Osteocyte (in vitro differentiated cells): ENCODE data around the gene POLR3GL. TPM values are rescaled to one million over a fixed set of nuclear protein-coding genes. Genes with fewer than 3 reads are reported as not detected.

Experiments
- DNase-seq: peaks from one replicate; pipeline ENCODE4 v3.0.0; 2021; ENCODE audit warnings: mixed read lengths; ENCODE audit not compliant: unreplicated experiment; ENCODE audit errors: extremely low spot score
- H3K27ac Mint-ChIP-seq: one replicate; pipeline ENCODE4 v1.8.0; 2021; ENCODE audit warnings: mild to moderate bottlenecking, mixed read lengths; ENCODE audit not compliant: unreplicated experiment
- H3K27me3 Mint-ChIP-seq: one replicate; pipeline ENCODE4 v1.8.0; 2021; ENCODE audit warnings: mixed read lengths; ENCODE audit not compliant: unreplicated experiment
- H3K36me3 Mint-ChIP-seq: one replicate; pipeline ENCODE4 v1.8.0; 2021; ENCODE audit warnings: mixed read lengths; ENCODE audit not compliant: unreplicated experiment
- H3K4me1 Mint-ChIP-seq: one replicate; pipeline ENCODE4 v1.8.0; 2021; ENCODE audit warnings: mixed read lengths; ENCODE audit not compliant: unreplicated experiment
- H3K4me3 Mint-ChIP-seq: one replicate; pipeline ENCODE4 v1.8.0; 2021; ENCODE audit warnings: mild to moderate bottlenecking, moderate library complexity, mixed read lengths; ENCODE audit not compliant: unreplicated experiment
- H3K9me3 Mint-ChIP-seq: one replicate; pipeline ENCODE4 v1.8.0; 2021; ENCODE audit warnings: mixed read lengths; ENCODE audit not compliant: unreplicated experiment
- total RNA-seq: library from RNA; stranded (reverse); gene quantifications from 2 replicates; pipeline ENCODE4 v1.2.1, GENCODE V29; 2021
- TF ChIP-seq, protein P1 (sequence below): fragments of 200-600 bp; sonication (generic); IDR thresholded peaks from 2 replicates; pipeline ENCODE4 v1.5.0; 2021; ENCODE audit warnings: antibody characterized with exemption, mild to moderate bottlenecking, moderate library complexity

POLR3GL gene
- total RNA-seq, 1 donor from 2014 or later, result 22.4 TPM

GRCh38 chr1:145972580-145972979 is 8.1 kb downstream of the POLR3GL start:
- peaks cover 2% of the 10 kb centered on the region for H3K9me3 Mint-ChIP-seq
- TF ChIP-seq, protein P1, sequence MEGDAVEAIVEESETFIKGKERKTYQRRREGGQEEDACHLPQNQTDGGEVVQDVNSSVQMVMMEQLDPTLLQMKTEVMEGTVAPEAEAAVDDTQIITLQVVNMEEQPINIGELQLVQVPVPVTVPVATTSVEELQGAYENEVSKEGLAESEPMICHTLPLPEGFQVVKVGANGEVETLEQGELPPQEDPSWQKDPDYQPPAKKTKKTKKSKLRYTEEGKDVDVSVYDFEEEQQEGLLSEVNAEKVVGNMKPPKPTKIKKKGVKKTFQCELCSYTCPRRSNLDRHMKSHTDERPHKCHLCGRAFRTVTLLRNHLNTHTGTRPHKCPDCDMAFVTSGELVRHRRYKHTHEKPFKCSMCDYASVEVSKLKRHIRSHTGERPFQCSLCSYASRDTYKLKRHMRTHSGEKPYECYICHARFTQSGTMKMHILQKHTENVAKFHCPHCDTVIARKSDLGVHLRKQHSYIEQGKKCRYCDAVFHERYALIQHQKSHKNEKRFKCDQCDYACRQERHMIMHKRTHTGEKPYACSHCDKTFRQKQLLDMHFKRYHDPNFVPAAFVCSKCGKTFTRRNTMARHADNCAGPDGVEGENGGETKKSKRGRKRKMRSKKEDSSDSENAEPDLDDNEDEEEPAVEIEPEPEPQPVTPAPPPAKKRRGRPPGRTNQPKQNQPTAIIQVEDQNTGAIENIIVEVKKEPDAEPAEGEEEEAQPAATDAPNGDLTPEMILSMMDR, result no peak
- H3K4me3 Mint-ChIP-seq, result no peak overlapping the region
- no peak for DNase-seq
- H3K27me3 Mint-ChIP-seq, result no peaks in the 10 kb centered on the region
- H3K27ac Mint-ChIP-seq, result no peak overlapping the region
- peaks cover 12% of the 10 kb centered on the region for H3K4me1 Mint-ChIP-seq
- peaks cover 6% of the 10 kb centered on the region for H3K36me3 Mint-ChIP-seq

GRCh38 chr1:145974721-145975120 is 10.2 kb downstream of the POLR3GL start:
- Mint-ChIP-seq H3K4me1 (peaks cover 10% of the 10 kb centered on the region), H3K36me3 (peaks cover 2% of the 10 kb centered on the region), H3K4me3 (no peak overlapping the region), H3K27ac (no peak overlapping the region), H3K9me3 (no peaks in the 10 kb centered on the region), H3K27me3 (no peaks in the 10 kb centered on the region)
- TF ChIP-seq, protein P1, result no peak
- DNase-seq, result no peak

GRCh38 chr1:145975216-145975615 is 10.7 kb downstream of the POLR3GL start:
- no peak for DNase-seq
- Mint-ChIP-seq H3K27me3 (no peaks in the 10 kb centered on the region), H3K9me3 (no peaks in the 10 kb centered on the region), H3K27ac (no peak overlapping the region), H3K36me3 (peaks cover 2% of the 10 kb centered on the region), H3K4me1 (peaks cover 10% of the 10 kb centered on the region), H3K4me3 (no peak overlapping the region)
- TF ChIP-seq, protein P1, result no peak

GRCh38 chr1:145977016-145977415 is 12.5 kb downstream of the POLR3GL start:
- no peak overlapping the region for H3K27ac Mint-ChIP-seq
- H3K4me3 Mint-ChIP-seq, result no peak overlapping the region
- H3K36me3 Mint-ChIP-seq, result no peaks in the 10 kb centered on the region
- H3K9me3 Mint-ChIP-seq, result no peaks in the 10 kb centered on the region
- no peaks in the 10 kb centered on the region for H3K27me3 Mint-ChIP-seq
- TF ChIP-seq, protein P1, result no peak
- no peak for DNase-seq
- peaks cover 10% of the 10 kb centered on the region for H3K4me1 Mint-ChIP-seq

DNA sequence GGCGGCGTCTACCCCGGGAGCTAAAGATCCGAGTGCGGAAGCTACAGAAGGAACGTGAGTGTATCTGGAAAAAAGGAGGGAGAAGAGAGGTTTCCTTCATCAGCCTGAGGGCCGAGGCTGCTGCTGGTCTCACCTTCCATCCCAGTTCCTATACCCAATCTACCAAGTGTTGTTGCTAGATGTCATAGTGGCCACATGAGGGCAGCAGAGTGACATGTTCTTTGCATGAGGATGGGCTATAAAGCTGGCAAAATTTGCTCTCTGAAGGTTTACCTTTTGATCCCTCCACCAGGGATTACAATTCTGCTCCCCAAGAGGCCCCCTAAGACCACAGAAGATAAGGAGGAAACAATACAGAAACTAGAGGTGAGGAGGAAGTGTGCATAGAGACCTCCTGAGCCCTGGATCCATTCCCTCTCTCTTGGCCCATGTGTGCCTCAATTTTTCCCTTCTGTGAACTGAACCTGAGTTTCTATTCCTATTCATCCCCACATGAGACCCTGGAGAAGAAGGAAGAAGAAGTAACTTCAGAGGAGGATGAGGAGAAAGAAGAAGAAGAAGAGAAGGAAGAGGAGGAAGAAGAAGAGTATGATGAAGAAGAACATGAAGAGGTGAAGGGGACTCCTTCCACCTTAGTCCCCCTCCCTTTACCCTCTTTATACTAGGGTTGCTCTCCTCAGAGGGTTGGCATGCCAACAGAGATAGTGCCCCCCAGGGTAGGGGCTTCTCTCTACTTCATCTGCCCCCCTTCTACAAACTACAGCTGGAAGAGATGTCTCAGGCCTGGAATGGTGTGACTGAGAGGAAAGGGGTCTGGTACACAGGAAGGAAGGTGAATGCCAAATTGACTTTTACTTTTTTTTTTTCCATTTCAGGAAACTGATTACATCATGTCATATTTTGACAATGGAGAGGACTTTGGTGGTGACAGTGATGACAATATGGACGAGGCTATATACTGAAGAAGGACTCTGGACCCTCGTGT is 13.3 kb downstream of the POLR3GL start:
- Mint-ChIP-seq H3K36me3 (no peaks in the 10 kb centered on the region), H3K27me3 (no peaks in the 10 kb centered on the region), H3K9me3 (no peaks in the 10 kb centered on the region), H3K27ac (no peak overlapping the region), H3K4me3 (peak overlapping the region; percentile 24), H3K4me1 (peaks cover 6% of the 10 kb centered on the region)
- peak; percentile 87 for DNase-seq
- TF ChIP-seq, protein P1, result peak; percentile 88
